Astrocyte (in vitro differentiated cells and primary cell): ENCODE results near the gene YJEFN3.

Source experiments
- CTCF ChIP-seq: IDR thresholded peaks from 2 replicates; pipeline ENCODE4 v1.5.1; 2011; ENCODE audit warnings: low read depth, mild to moderate bottlenecking, inconsistent platforms, low read length, moderate library complexity; ENCODE audit not compliant: insufficient read depth
- EZH2 ChIP-seq: IDR thresholded peaks from 2 replicates; pipeline ENCODE4 v1.6.1; 2012; ENCODE audit warnings: mild to moderate bottlenecking, low read length, inconsistent platforms; ENCODE audit not compliant: insufficient read depth

- TF ChIP-seq CTCF = no peak
- TF ChIP-seq EZH2 = no peak
These were observed 17.0 kb downstream of the YJEFN3 start for GRCh38 chr19:19545707-19546106.
